Measurements from ENCODE around the gene RNASE1. TPM values are rescaled to one million over a fixed set of nuclear protein-coding genes. Genes with fewer than 3 reads are reported as not detected.

Gene RNASE1
- total RNA-seq: 0.30 TPM in 1 of 2 replicates, not detected in the other

DNA sequence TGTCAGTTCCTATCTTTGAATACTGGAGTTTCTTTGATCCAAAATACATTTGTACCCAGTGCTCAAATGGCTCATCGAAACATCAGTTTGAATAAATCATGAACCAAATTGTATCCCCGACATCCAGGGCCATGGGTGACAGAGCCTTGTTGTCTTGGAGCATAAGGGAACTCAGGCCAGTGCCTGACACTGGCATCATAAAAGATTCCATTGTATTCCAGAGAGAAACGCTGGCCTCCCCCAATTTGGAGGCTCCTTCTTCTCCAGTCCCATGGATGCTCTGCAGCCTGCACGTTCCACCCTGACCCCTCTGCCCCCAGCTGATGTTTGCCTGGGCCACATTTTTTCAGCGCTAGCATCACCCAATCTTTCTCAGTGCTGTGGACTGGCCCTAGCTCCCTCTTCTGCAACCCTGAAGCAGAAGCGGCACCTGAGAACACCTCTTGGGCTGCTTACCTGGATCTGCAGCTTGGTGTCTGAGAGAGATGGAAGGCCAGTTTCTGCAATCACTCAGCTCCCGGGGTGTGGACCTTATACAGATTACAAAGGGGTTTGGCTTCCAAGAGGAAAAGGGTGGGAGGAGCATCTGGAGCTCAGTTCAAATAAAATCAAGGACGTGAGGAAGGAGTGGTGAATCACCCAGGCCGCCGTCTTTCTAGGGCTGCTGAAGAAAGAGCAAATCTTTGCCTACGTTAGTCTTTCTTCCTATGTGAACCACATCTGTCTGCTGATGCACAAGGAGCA is at the start of gene RNASE1:
TSS of gene RNASE1 (minus strand) at position 504 of the 744 bp plus-strand sequence. CDS start 776 bp downstream, outside the sequence.

Other genes with a start within 250 kb of the RNASE1 start
- gene RNASE9, start 241.8 kb downstream of the RNASE1 start, total RNA-seq: not detected in 2 replicates
- not detected in 2 replicates for gene RNASE11, start 214.8 kb downstream of the RNASE1 start, total RNA-seq
- not detected in 2 replicates for gene RNASE12, start 211.5 kb downstream of the RNASE1 start, total RNA-seq
- gene OR6S1, start 161.2 kb downstream of the RNASE1 start, total RNA-seq: not detected in 2 replicates
- gene RNASE4, start 118.3 kb downstream of the RNASE1 start, total RNA-seq: 19.6 and 23.4 TPM in 2 replicates
- 3.9 and 8.3 TPM in 2 replicates for gene ANG, start 114.1 kb downstream of the RNASE1 start, total RNA-seq
- gene EDDM3A, start 57.0 kb downstream of the RNASE1 start, total RNA-seq: not detected in 2 replicates
- not detected in 2 replicates for gene EDDM3B, start 34.4 kb downstream of the RNASE1 start, total RNA-seq
- not detected in 2 replicates for gene RNASE6, start 21.6 kb downstream of the RNASE1 start, total RNA-seq
- gene RNASE3, start 88.5 kb upstream of the RNASE1 start, total RNA-seq: not detected in 2 replicates
- not detected in 2 replicates for gene RNASE2, start 152.6 kb upstream of the RNASE1 start, total RNA-seq
- 36.1 and 48.1 TPM in 2 replicates for gene METTL17, start 187.1 kb upstream of the RNASE1 start, total RNA-seq
- gene SLC39A2, start 196.4 kb upstream of the RNASE1 start, total RNA-seq: 0.30 TPM in 1 of 2 replicates, not detected in the other
- gene NDRG2, start 222.2 kb upstream of the RNASE1 start, total RNA-seq: 0.37 and 0.89 TPM in 2 replicates
- not detected in 2 replicates for gene TPPP2, start 227.4 kb upstream of the RNASE1 start, total RNA-seq
- gene RNASE13, start 232.0 kb upstream of the RNASE1 start, total RNA-seq: not detected in 2 replicates
- not detected in 2 replicates for gene RNASE7, start 239.5 kb upstream of the RNASE1 start, total RNA-seq

Measured in smooth muscle cell of the umbilical artery (primary cell).